Hepatocyte (in vitro differentiated cells): ENCODE data around the gene NUSAP1.

Source experiments
- EZH2 ChIP-seq: fragments of 200-600 bp; sonication (generic); IDR thresholded peaks from 2 replicates; pipeline ENCODE4 v1.6.1; 2016; ENCODE audit warnings: antibody characterized with exemption, mild to moderate bottlenecking, borderline replicate concordance
- EZH2phosphoT487 ChIP-seq: fragments of 200-600 bp; sonication (generic); IDR thresholded peaks from one replicate; pipeline ENCODE4 v1.6.1; 2018; ENCODE audit warnings: antibody characterized with exemption, mild to moderate bottlenecking, low read depth, moderate library complexity; ENCODE audit not compliant: unreplicated experiment, severe bottlenecking
- TF ChIP-seq, protein P1 (sequence below): fragments of 200-600 bp; sonication (generic); IDR thresholded peaks from 2 replicates; pipeline ENCODE4 v1.5.1; 2016; ENCODE audit warnings: antibody characterized with exemption, mild to moderate bottlenecking; ENCODE audit not compliant: poor library complexity

DNA sequence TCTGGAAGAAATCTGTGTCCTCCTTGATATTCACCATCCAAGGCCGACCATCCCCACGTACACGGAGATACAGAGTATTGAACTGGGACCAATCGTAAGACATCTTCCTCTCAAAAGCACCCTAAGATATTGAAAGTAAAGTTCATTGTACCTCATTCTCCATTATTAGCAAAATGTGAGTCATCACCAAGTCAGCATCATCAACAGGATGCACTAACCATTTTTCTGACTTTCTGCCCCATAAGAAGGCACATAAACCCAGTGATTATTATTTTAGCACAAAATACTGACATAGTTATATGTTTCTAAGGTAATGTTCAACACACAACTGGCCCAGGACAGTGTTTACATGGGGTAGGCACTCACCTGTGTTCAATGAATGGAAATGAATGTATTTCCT is 62.2 kb downstream of the NUSAP1 start:
- TF ChIP-seq EZH2, result no peak
- TF ChIP-seq, protein P1, sequence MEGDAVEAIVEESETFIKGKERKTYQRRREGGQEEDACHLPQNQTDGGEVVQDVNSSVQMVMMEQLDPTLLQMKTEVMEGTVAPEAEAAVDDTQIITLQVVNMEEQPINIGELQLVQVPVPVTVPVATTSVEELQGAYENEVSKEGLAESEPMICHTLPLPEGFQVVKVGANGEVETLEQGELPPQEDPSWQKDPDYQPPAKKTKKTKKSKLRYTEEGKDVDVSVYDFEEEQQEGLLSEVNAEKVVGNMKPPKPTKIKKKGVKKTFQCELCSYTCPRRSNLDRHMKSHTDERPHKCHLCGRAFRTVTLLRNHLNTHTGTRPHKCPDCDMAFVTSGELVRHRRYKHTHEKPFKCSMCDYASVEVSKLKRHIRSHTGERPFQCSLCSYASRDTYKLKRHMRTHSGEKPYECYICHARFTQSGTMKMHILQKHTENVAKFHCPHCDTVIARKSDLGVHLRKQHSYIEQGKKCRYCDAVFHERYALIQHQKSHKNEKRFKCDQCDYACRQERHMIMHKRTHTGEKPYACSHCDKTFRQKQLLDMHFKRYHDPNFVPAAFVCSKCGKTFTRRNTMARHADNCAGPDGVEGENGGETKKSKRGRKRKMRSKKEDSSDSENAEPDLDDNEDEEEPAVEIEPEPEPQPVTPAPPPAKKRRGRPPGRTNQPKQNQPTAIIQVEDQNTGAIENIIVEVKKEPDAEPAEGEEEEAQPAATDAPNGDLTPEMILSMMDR, result no peak
- no peak for TF ChIP-seq EZH2phosphoT487
